Upper lobe of left lung (tissue), 6 donors: ENCODE measurements around the gene STX11. TPM values are rescaled to one million over a fixed set of nuclear protein-coding genes. Genes with fewer than 3 reads are reported as not detected.
A peak's percentile ranks its signal among the peaks of the same experiment; 100 is the strongest.

Experiments used
- ATAC-seq, 2 donors: fragments of 200-7000 bp; cut with Tn5 transposase; one replicate each; pipeline ENCODE4 v1.9.1; 2022; ENCODE audit warnings: mild to moderate bottlenecking in 2 of 2, moderate library complexity in 2 of 2; ENCODE audit not compliant: low FRiP score in 2 of 2
- DNase-seq, 2 donors: peaks; one replicate each; pipeline ENCODE4 v3.0.0-alpha.2; 2019 to 2020
- H3K27ac ChIP-seq, 4 donors: fragments of 200-600 bp; sonication (generic); one replicate each; pipeline ENCODE4 v1.5.1; 2016 to 2019
- H3K27me3 ChIP-seq, 4 donors: fragments of 200-600 bp; sonication (generic); one replicate each; pipeline ENCODE4 v1.5.1; 2017 to 2019
- H3K36me3 ChIP-seq, 4 donors: fragments of 200-600 bp; sonication (generic); one replicate each; pipeline ENCODE4 v1.5.1; 2016 to 2019
- H3K4me1 ChIP-seq, 4 donors: fragments of 200-600 bp; sonication (generic); one replicate each; pipeline ENCODE4 v1.5.1; 2018 to 2019
- H3K4me3 ChIP-seq, 4 donors: fragments of 200-600 bp; sonication (generic); one replicate each; pipeline ENCODE4 v1.5.1; 2017 to 2019; ENCODE audit warnings: mild to moderate bottlenecking in 2 of 4, moderate library complexity in 1 of 4
- H3K9me3 ChIP-seq, 4 donors: fragments of 200-600 bp; sonication (generic); one replicate each; pipeline ENCODE4 v1.5.1; 2018 to 2019
- CTCF ChIP-seq, 6 experiments: fragments of 450-650 bp in 4 of 6; fragments of 200-600 bp in 2 of 6; sonication (generic) in 2 of 6; IDR thresholded peaks; one replicate each; pipeline ENCODE4 v1.5.1; 2016 to 2019; ENCODE audit warnings: antibody characterized with exemption in 6 of 6
- EP300 ChIP-seq, 4 donors: sonication (generic); formaldehyde crosslinking; IDR thresholded peaks; one replicate each; pipeline ENCODE4 v1.5.1; 2017; ENCODE audit warnings: antibody characterized with exemption in 4 of 4, control low read depth in 2 of 4
- POLR2A ChIP-seq, 4 donors: fragments of 450-650 bp; IDR thresholded peaks; one replicate each; pipeline ENCODE4 v1.5.1; 2016 to 2017; ENCODE audit warnings: antibody characterized with exemption in 4 of 4, mild to moderate bottlenecking in 2 of 4
- POLR2AphosphoS5 ChIP-seq, 2 donors: sonication (generic); formaldehyde crosslinking; IDR thresholded peaks; one replicate each; pipeline ENCODE4 v1.5.1; 2017; ENCODE audit warnings: antibody characterized with exemption in 2 of 2
- WGBS, 2 donors: methylation state at CpG; one replicate each; pipeline ENCODE4 v1.1.5; 2017 to 2018; 5-methylcytosine and 5-hydroxymethylcytosine counted together
- total RNA-seq, 6 donors: library from RNA; depleted of rRNA in 4 of 6; stranded (reverse); fragments of >200 nt in 4 of 6; gene quantifications; one replicate each; pipeline versions ENCODE4 v1.1.0 to v1.2.1, GENCODE V29; 2016 to 2021
- donor health status: DM: no; HTN: no; CAD: no; lungs with moderate emphysema.
- donor health status: DM: no; HTN: yes; CAD: no; lungs with severe emphysema.

The STX11 gene
- total RNA-seq, 6 donors from 2014 or later = 47.9 to 134 (median 75.5) TPM

- WGBS, 2 donors = 64 to 66% methylated on average over 7 of the region's 7 CpGs
- H3K4me3 ChIP-seq = no peak overlapping the region
- no peak overlapping the region for H3K27ac ChIP-seq
- H3K4me1 ChIP-seq = peaks cover 0 to 9% (median 0%) of the 10 kb centered on the region in 4 donors
- TF ChIP-seq POLR2AphosphoS5 (IDR thresholded peaks at IDR 0.05) (no peak), CTCF (IDR thresholded peaks at IDR 0.05) (no peak), POLR2A (IDR thresholded peaks at IDR 0.05) (no peak), EP300 (IDR thresholded peaks at IDR 0.05) (no peak)
- peak in 1 of 2 donors; percentile 6 for DNase-seq
- no peaks in the 10 kb centered on the region for H3K27me3 ChIP-seq
- ATAC-seq = no peak
- no peaks in the 10 kb centered on the region for H3K36me3 ChIP-seq
- no peaks in the 10 kb centered on the region for H3K9me3 ChIP-seq
Observed at GRCh38 chr6:144194293-144194810, 44.0 kb downstream of the STX11 start.

- no peak for TF ChIP-seq CTCF (IDR thresholded peaks at IDR 0.05)
- no peak for TF ChIP-seq POLR2AphosphoS5 (IDR thresholded peaks at IDR 0.05)
- TF ChIP-seq POLR2A (IDR thresholded peaks at IDR 0.05) = no peak
- no peak for TF ChIP-seq EP300 (IDR thresholded peaks at IDR 0.05)
- ATAC-seq (no peak), DNase-seq (no peak)
- Histone ChIP-seq H3K4me1 (peaks cover 0 to 2% (median 0%) of the 10 kb centered on the region in 4 donors), H3K9me3 (no peaks in the 10 kb centered on the region), H3K4me3 (no peak overlapping the region), H3K27me3 (no peaks in the 10 kb centered on the region), H3K27ac (no peak overlapping the region), H3K36me3 (no peaks in the 10 kb centered on the region)
- 38 to 51% methylated on average over 3 of the region's 3 CpGs for WGBS, 2 donors
Observed at GRCh38 chr6:144195671-144196270, 45.5 kb downstream of the STX11 start.

GRCh38 chr6:144197919-144198318, 47.6 kb downstream of the STX11 start:
- H3K36me3 ChIP-seq = no peaks in the 10 kb centered on the region
- TF ChIP-seq CTCF (IDR thresholded peaks at IDR 0.05) = no peak
- TF ChIP-seq POLR2A (IDR thresholded peaks at IDR 0.05) = no peak
- no peak for TF ChIP-seq POLR2AphosphoS5 (IDR thresholded peaks at IDR 0.05)
- TF ChIP-seq EP300 (IDR thresholded peaks at IDR 0.05) = no peak
- ATAC-seq = no peak
- H3K27me3 ChIP-seq = no peaks in the 10 kb centered on the region
- DNase-seq = no peak
- H3K4me3 ChIP-seq = no peak overlapping the region
- H3K27ac ChIP-seq = no peak overlapping the region
- WGBS, 2 donors = 86 to 93% methylated on average over 3 of the region's 3 CpGs
- peaks cover 5 to 17% (median 13%) of the 10 kb centered on the region in 4 donors for H3K9me3 ChIP-seq
- H3K4me1 ChIP-seq = no peaks in the 10 kb centered on the region

- no peaks in the 10 kb centered on the region for H3K27me3 ChIP-seq
- H3K36me3 ChIP-seq = no peaks in the 10 kb centered on the region
- DNase-seq = no peak
- H3K27ac ChIP-seq = no peak overlapping the region
- no peak overlapping the region for H3K4me3 ChIP-seq
- 65 to 93% methylated on average over 3 of the region's 3 CpGs for WGBS, 2 donors
- peaks cover 12 to 38% (median 24%) of the 10 kb centered on the region in 4 donors for H3K9me3 ChIP-seq
- no peaks in the 10 kb centered on the region for H3K4me1 ChIP-seq
- ATAC-seq = no peak
- no peak for TF ChIP-seq POLR2AphosphoS5 (IDR thresholded peaks at IDR 0.05)
Observed at GRCh38 chr6:144202879-144203468, 52.7 kb downstream of the STX11 start.

- Histone ChIP-seq H3K4me1 (peaks cover 8 to 13% (median 11%) of the 10 kb centered on the region in 4 donors), H3K36me3 (no peaks in the 10 kb centered on the region), H3K4me3 (no peak overlapping the region), H3K27me3 (no peaks in the 10 kb centered on the region), H3K27ac (peak overlapping the region in 1 of 4 donors; percentile 44), H3K9me3 (no peaks in the 10 kb centered on the region)
- ATAC-seq = no peak
- TF ChIP-seq EP300 (IDR thresholded peaks at IDR 0.05) (peak in 1 of 4 donors; percentile 93), POLR2AphosphoS5 (IDR thresholded peaks at IDR 0.05) (peak; percentile 10 to 54), CTCF (IDR thresholded peaks at IDR 0.05) (peak in 2 of 6 experiments; percentile 18 to 26), POLR2A (IDR thresholded peaks at IDR 0.05) (no peak)
- WGBS, 2 donors = 51 to 68% methylated on average over 7 of the region's 7 CpGs
- DNase-seq = no peak
Observed at GRCh38 chr6:144211160-144211559, 60.8 kb downstream of the STX11 start.
